GM12891 (cell line): ENCODE measurements around the gene CLEC2B.
A peak's percentile ranks its signal among the peaks of the same experiment; 100 is the strongest.

Source experiments
- DNase-seq: peaks from one replicate; pipeline ENCODE4 v3.0.0; 2011; ENCODE audit warnings: low spot score; ENCODE audit not compliant: insufficient read length
- FAIRE-seq: peaks from 2 replicates; lab custom pipeline; 2011; peaks lifted over from hg19 to GRCh38; lab: Jason Lieb, UNC
- PAX5 ChIP-seq: IDR thresholded peaks from 2 replicates; pipeline ENCODE4 v1.6.1; 2011; ENCODE audit warnings: low read length, moderate library complexity, mild to moderate bottlenecking; ENCODE audit not compliant: insufficient read depth, severe bottlenecking
- POLR2A ChIP-seq: IDR thresholded peaks from 2 replicates; pipeline ENCODE4 v1.6.1; 2011; ENCODE audit warnings: low read depth, low read length, control low read depth
- POLR2AphosphoS5 ChIP-seq: IDR thresholded peaks from 2 replicates; pipeline ENCODE4 v1.6.1; 2011; ENCODE audit warnings: low read depth, low read length, control low read depth
- POU2F2 ChIP-seq: IDR thresholded peaks from 2 replicates; pipeline ENCODE4 v1.6.1; 2011; ENCODE audit warnings: low read depth, mild to moderate bottlenecking, control low read depth, low read length, moderate library complexity
- SPI1 ChIP-seq: IDR thresholded peaks from 2 replicates; pipeline ENCODE4 v1.6.1; 2011; ENCODE audit warnings: low read depth, low read length, control low read depth
- TAF1 ChIP-seq: IDR thresholded peaks from 2 replicates; pipeline ENCODE4 v1.6.1; 2011; ENCODE audit warnings: low read depth, low read length, control low read depth

CLEC2B gene

GRCh38 chr12:9851050-9851449, 18.1 kb downstream of the CLEC2B start:
- FAIRE-seq (no peak), DNase-seq (no peak)

GRCh38 chr12:9848899-9849298, 20.3 kb downstream of the CLEC2B start:
- no peak for FAIRE-seq
- no peak for TF ChIP-seq TAF1
- no peak for TF ChIP-seq SPI1
- TF ChIP-seq PAX5 = no peak
- no peak for TF ChIP-seq POU2F2
- no peak for TF ChIP-seq POLR2A
- no peak for TF ChIP-seq POLR2AphosphoS5

More at GRCh38 chr12:9851050-9851449, 18.1 kb downstream of the CLEC2B start:
- TF ChIP-seq PAX5 (no peak), POU2F2 (no peak), POLR2A (no peak)

GRCh38 chr12:9843407-9843806, 25.7 kb downstream of the CLEC2B start:
- FAIRE-seq (no peak), DNase-seq (no peak)
- TF ChIP-seq PAX5 = no peak
- no peak for TF ChIP-seq POU2F2
- no peak for TF ChIP-seq POLR2A
- TF ChIP-seq POLR2AphosphoS5 = no peak
- TF ChIP-seq TAF1 = no peak
- TF ChIP-seq SPI1 = no peak

More at GRCh38 chr12:9848899-9849298, 20.3 kb downstream of the CLEC2B start:
- DNase-seq = no peak

- DNase-seq (no peak), FAIRE-seq (no peak)
- TF ChIP-seq PAX5 (no peak), POLR2A (no peak), POLR2AphosphoS5 (no peak), SPI1 (no peak), POU2F2 (no peak), TAF1 (no peak)
These were observed 37.4 kb downstream of the CLEC2B start for GRCh38 chr12:9831720-9832119.

GRCh38 chr12:9829982-9830381, 39.2 kb downstream of the CLEC2B start:
- FAIRE-seq (no peak), DNase-seq (no peak)
- TF ChIP-seq TAF1 = no peak
- TF ChIP-seq PAX5 = no peak
- no peak for TF ChIP-seq SPI1
- no peak for TF ChIP-seq POLR2A
- TF ChIP-seq POU2F2 = no peak
- no peak for TF ChIP-seq POLR2AphosphoS5

GRCh38 chr12:9829483-9829882, 39.7 kb downstream of the CLEC2B start:
- DNase-seq = no peak
- FAIRE-seq = no peak
- TF ChIP-seq POLR2AphosphoS5 = no peak
- TF ChIP-seq PAX5 = no peak
- no peak for TF ChIP-seq SPI1
- TF ChIP-seq POLR2A = no peak
- no peak for TF ChIP-seq TAF1
- TF ChIP-seq POU2F2 = no peak

GRCh38 chr12:9827209-9827888, 41.8 kb downstream of the CLEC2B start, which contains the start of gene KLRF1:
KLRF1 (plus strand) TSS chr12:9827481; CDS start chr12:9827545, 64 bp downstream.
- no peak for FAIRE-seq
- TF ChIP-seq POLR2A (no peak), SPI1 (no peak), POU2F2 (no peak), POLR2AphosphoS5 (no peak), PAX5 (no peak), TAF1 (no peak)
- no peak for DNase-seq

- DNase-seq = no peak
- no peak for TF ChIP-seq POLR2AphosphoS5
- TF ChIP-seq PAX5 = no peak
- no peak for TF ChIP-seq POU2F2
- no peak for TF ChIP-seq TAF1
- no peak for TF ChIP-seq SPI1
- TF ChIP-seq POLR2A = no peak
- no peak for FAIRE-seq
These were observed 48.7 kb downstream of the CLEC2B start for GRCh38 chr12:9820281-9820930.

GRCh38 chr12:9813821-9814798, 55.0 kb downstream of the CLEC2B start:
- peak; percentile 98 for FAIRE-seq
- DNase-seq = peak; percentile 85
- TF ChIP-seq SPI1 (no peak), TAF1 (no peak), POLR2AphosphoS5 (no peak), PAX5 (no peak), POLR2A (no peak), POU2F2 (no peak)

- DNase-seq = no peak
These were observed 57.5 kb downstream of the CLEC2B start for GRCh38 chr12:9811621-9812020.

More at GRCh38 chr12:9811621-9812020, 57.5 kb downstream of the CLEC2B start:
- no peak for FAIRE-seq
- TF ChIP-seq SPI1 (no peak), POLR2A (no peak), PAX5 (no peak), POU2F2 (no peak), TAF1 (no peak), POLR2AphosphoS5 (no peak)
